B cell (primary cell): ENCODE results near the gene NCOR1.

Source experiments
- CTCF ChIP-seq: fragments of 200-600 bp; IDR thresholded peaks from one replicate; pipeline ENCODE4 v1.8.0; 2022; ENCODE audit warnings: antibody characterized with exemption, mild to moderate bottlenecking
- EZH2 ChIP-seq: IDR thresholded peaks from 2 replicates; pipeline ENCODE4 v1.6.1; 2012; ENCODE audit warnings: borderline replicate concordance, low read depth, mild to moderate bottlenecking, moderate library complexity, low read length; ENCODE audit not compliant: insufficient read depth, poor library complexity, severe bottlenecking

GRCh38 chr17:16026895-16027294 lies 188.4 kb downstream of the NCOR1 start:
- TF ChIP-seq CTCF: no peak
- TF ChIP-seq EZH2: no peak
